IMR-90 (cell line): ENCODE data around the gene CHGA. TPM values are rescaled to one million over a fixed set of nuclear protein-coding genes. Genes with fewer than 3 reads are reported as not detected.

Experiments
- ATAC-seq: fragments of 200-7000 bp; cut with Tn5 transposase; 2 replicates; pipeline ENCODE4 v1.9.1; 2020; ENCODE audit warnings: low read depth, mild to moderate bottlenecking, moderate library complexity
- BruUV-seq: library from RNA; stranded (reverse); fragments of 400-500 nt; replicated peaks from 2 replicates; lab custom pipeline; 2021; lab: Mats Ljungman, UMichigan
- CTCF ChIA-PET: fragments of 300-600 bp; formaldehyde crosslinking; extraction: SDS; loops from one replicate; lab custom pipeline; 2021; ENCODE audit warnings: antibody characterized with exemption; lab: Yijun Ruan, JAX
- POLR2A ChIA-PET: fragments of 300-600 bp; sonication (Branson Sonifier 250); formaldehyde crosslinking; loops from one replicate; lab custom pipeline; 2022; ENCODE audit warnings: antibody characterized with exemption; ENCODE audit not compliant: unreplicated experiment; lab: Charles Lee
- DNase-seq: peaks from one replicate; pipeline ENCODE4 v3.0.0; 2013
- H2AFZ ChIP-seq: replicated peaks from 2 replicates; pipeline ENCODE3; 2013; ENCODE audit warnings: low read length, mild to moderate bottlenecking; ENCODE audit not compliant: poor library complexity
- H2AK5ac ChIP-seq: 2 replicates; pipeline ENCODE4 v1.6.1; 2013; ENCODE audit warnings: low read depth, low read length, inconsistent platforms
- H2AK9ac ChIP-seq: replicated peaks from 2 replicates; pipeline ENCODE3; 2013; ENCODE audit warnings: mild to moderate bottlenecking, low read depth, low read length, moderate library complexity; ENCODE audit not compliant: poor library complexity
- H2BK120ac ChIP-seq: 2 replicates; pipeline ENCODE4 v1.6.1; 2013; ENCODE audit warnings: low read depth, low read length, inconsistent platforms
- H2BK15ac ChIP-seq: 3 replicates; pipeline ENCODE4 v1.6.1; 2013; ENCODE audit warnings: low read depth, low read length, inconsistent platforms
- H2BK20ac ChIP-seq: 2 replicates; pipeline ENCODE4 v1.6.1; 2013; ENCODE audit warnings: low read depth, mild to moderate bottlenecking, inconsistent platforms, low read length, moderate library complexity
- H2BK5ac ChIP-seq: 2 replicates; pipeline ENCODE4 v1.6.1; 2013; ENCODE audit warnings: mild to moderate bottlenecking, low read depth, low read length, inconsistent platforms; ENCODE audit not compliant: poor library complexity, severe bottlenecking
- H3K14ac ChIP-seq: replicated peaks from 2 replicates; pipeline ENCODE4 v1.6.1; 2013; ENCODE audit warnings: low read depth, low read length, inconsistent platforms
- H3K18ac ChIP-seq: 2 replicates; pipeline ENCODE4 v1.6.1; 2013; ENCODE audit warnings: low read depth, low read length, control low read depth
- H3K23ac ChIP-seq: 2 replicates; pipeline ENCODE4 v1.6.1; 2013; ENCODE audit warnings: low read depth, low read length, inconsistent platforms
- H3K27ac ChIP-seq: 2 replicates; pipeline ENCODE4 v1.5.1; 2013; ENCODE audit warnings: mild to moderate bottlenecking, control low read depth, low read length; ENCODE audit not compliant: insufficient read depth
- H3K27me3 ChIP-seq: 2 replicates; pipeline ENCODE4 v1.6.1; 2013; ENCODE audit warnings: low read length; ENCODE audit not compliant: control insufficient read depth, insufficient read depth
- H3K36me3 ChIP-seq: 2 replicates; pipeline ENCODE4 v1.6.1; 2013; ENCODE audit warnings: low read length, mixed read lengths; ENCODE audit not compliant: control insufficient read depth, insufficient read depth
- H3K4ac ChIP-seq: 2 replicates; pipeline ENCODE4 v1.6.1; 2013; ENCODE audit warnings: low read depth, low read length, inconsistent platforms
- H3K4me1 ChIP-seq: 2 replicates; pipeline ENCODE4 v1.6.1; 2013; ENCODE audit warnings: low read length, mixed read lengths; ENCODE audit not compliant: control insufficient read depth, insufficient read depth
- H3K4me2 ChIP-seq: 2 replicates; pipeline ENCODE4 v1.6.1; 2013; ENCODE audit warnings: low read depth, mild to moderate bottlenecking, control low read depth, low read length, moderate library complexity
- H3K4me3 ChIP-seq: 2 replicates; pipeline ENCODE4 v1.5.1; 2013; ENCODE audit warnings: low read depth, mild to moderate bottlenecking, control low read depth, low read length, moderate library complexity; ENCODE audit not compliant: insufficient read depth
- H3K56ac ChIP-seq: 2 replicates; pipeline ENCODE4 v1.6.1; 2013; ENCODE audit warnings: low read length, inconsistent platforms; ENCODE audit not compliant: insufficient read depth; ENCODE audit errors: extremely low read depth
- H3K79me1 ChIP-seq, 2 experiments: 2 replicates each; pipeline ENCODE4 v1.6.1; 2013; ENCODE audit warnings: low read length in 2 of 2, inconsistent platforms in 1 of 2, low read depth in 1 of 2
- H3K9ac ChIP-seq: 2 replicates; pipeline ENCODE4 v1.6.1; 2013; ENCODE audit warnings: low read depth, low read length, control low read depth
- H3K9me1 ChIP-seq: 2 replicates; pipeline ENCODE4 v1.6.1; 2013; ENCODE audit warnings: low read length, inconsistent platforms; ENCODE audit not compliant: insufficient read depth
- H3K9me3 ChIP-seq: 2 replicates; pipeline ENCODE4 v1.6.1; 2013; ENCODE audit warnings: low read length; ENCODE audit not compliant: control insufficient read depth, insufficient read depth
- H4K20me1 ChIP-seq: 2 replicates; pipeline ENCODE4 v1.6.1; 2013; ENCODE audit warnings: low read length, inconsistent platforms; ENCODE audit not compliant: insufficient read depth
- H4K5ac ChIP-seq: 2 replicates; pipeline ENCODE4 v1.6.1; 2013; ENCODE audit warnings: mild to moderate bottlenecking, low read depth, low read length, control low read depth
- H4K8ac ChIP-seq, 2 experiments: 2 replicates each; pipeline ENCODE4 v1.6.1; 2013; ENCODE audit warnings: low read depth in 2 of 2, low read length in 2 of 2, control low read depth in 1 of 2, inconsistent platforms in 1 of 2
- H4K91ac ChIP-seq: 2 replicates; pipeline ENCODE4 v1.6.1; 2013; ENCODE audit warnings: low read depth, low read length, inconsistent platforms; ENCODE audit not compliant: insufficient read depth
- CEBPB ChIP-seq: IDR thresholded peaks from 2 replicates; pipeline ENCODE4 v1.6.1; 2012; ENCODE audit warnings: low read depth, low read length, improper control_type of control experiment
- MAFK ChIP-seq: IDR thresholded peaks from 2 replicates; pipeline ENCODE4 v1.6.1; 2012; ENCODE audit warnings: low read depth, low read length, improper control_type of control experiment
- NFE2L2 ChIP-seq: fragments of 150-350 bp; IDR thresholded peaks from 2 replicates; pipeline ENCODE4 v1.6.1; 2016; ENCODE audit warnings: low read depth, mild to moderate bottlenecking, low read length
- RAD21 ChIP-seq: IDR thresholded peaks from 2 replicates; pipeline ENCODE4 v1.6.1; 2012; ENCODE audit warnings: low read length, improper control_type of control experiment
- RCOR1 ChIP-seq: IDR thresholded peaks from 2 replicates; pipeline ENCODE4 v1.6.1; 2012; ENCODE audit warnings: mild to moderate bottlenecking, low read length, improper control_type of control experiment; ENCODE audit not compliant: insufficient replicate concordance
- WGBS, 2 experiments: methylation state at CpG; one replicate each; pipeline versions ENCODE4 v1.1.5 to v1.1.7; 2013; ENCODE audit warnings: missing lambda C conversion rate in 2 of 2; ENCODE audit not compliant: insufficient read length in 1 of 2; ENCODE audit errors: extremely low coverage in 2 of 2; 5-methylcytosine and 5-hydroxymethylcytosine counted together
- dilution Hi-C: fragments of 300-500 bp; cut with HindIII; formaldehyde crosslinking; loops from one replicate; pipeline ENCODE4 v1.14.3; 2018; ENCODE audit warnings: low sequenced_read_pairs; ENCODE audit not compliant: unreplicated experiment
- in situ Hi-C: fragments of 300-500 bp; cut with MboI; formaldehyde crosslinking; loops from 3 replicates; pipeline ENCODE4 v1.14.3; 2019; ENCODE audit warnings: low sequenced_read_pairs, inconsistent platforms, mixed read lengths
- intact Hi-C: fragments of 100-400 bp; cut with micrococcal nuclease; formaldehyde crosslinking; loops from 2 replicates; pipeline ENCODE4 v1.10.0; 2022
- polyA plus RNA-seq, 3 experiments: library from polyadenylated mRNA; depleted of rRNA; stranded (reverse); fragments of >200 nt; gene quantifications; 2 replicates each; pipeline ENCODE4 v1.2.3, GENCODE V29; 2012; ENCODE audit warnings: low replicate concordance in 1 of 3
- total RNA-seq: library from RNA; depleted of rRNA; stranded (reverse); fragments of >200 nt; gene quantifications from 2 replicates; pipeline ENCODE4 v1.2.3, GENCODE V29; 2012

CHGA gene
- total and polyA plus RNA-seq, 2 of the 4 experiments (the other 2 are of a cell fraction): not detected

- H3K4me1 ChIP-seq: no peaks in the 10 kb centered on the region
- no peak overlapping the region for H2BK120ac ChIP-seq
- no peaks in the 10 kb centered on the region for H3K36me3 ChIP-seq
- H3K14ac ChIP-seq: no peak overlapping the region
- CTCF ChIA-PET: no interaction called here
- no peak overlapping the region for H3K9ac ChIP-seq
- H2BK5ac ChIP-seq: no peak overlapping the region
- in situ Hi-C loops (no loop called here), dilution Hi-C loops (no loop called here), intact Hi-C loops (no loop called here)
- BruUV-seq: no TSS peak
- H3K4me2 ChIP-seq: no peak overlapping the region
- no peaks in the 10 kb centered on the region for H3K27me3 ChIP-seq
- no peak overlapping the region for H2AK5ac ChIP-seq
- H3K56ac ChIP-seq: no peak overlapping the region
- WGBS, 2 experiments: no CpG with 5 or more reads among the region's 7 CpGs
- H3K9me1 ChIP-seq: no peaks in the 10 kb centered on the region
- no peak overlapping the region for H4K8ac ChIP-seq
- POLR2A ChIA-PET: interaction anchor here (0.7 kb wide), 1 partner anchor 172 kb away, joined by 8 read pairs; no protein-coding TSS in a partner anchor
- H4K20me1 ChIP-seq: no peaks in the 10 kb centered on the region
- H3K27ac ChIP-seq: no peak overlapping the region
- no peaks in the 10 kb centered on the region for H3K9me3 ChIP-seq
- H2BK20ac ChIP-seq: no peak overlapping the region
- no peak overlapping the region for H2BK15ac ChIP-seq
- no peak overlapping the region for H3K4me3 ChIP-seq
- no peak overlapping the region for H2AFZ ChIP-seq
- TF ChIP-seq NFE2L2 (no peak), CEBPB (no peak), RCOR1 (no peak), MAFK (no peak), RAD21 (no peak)
- H2AK9ac ChIP-seq: no peak overlapping the region
- no peak overlapping the region for H4K91ac ChIP-seq
- peak; percentile 75 for ATAC-seq
- DNase-seq: peak; percentile 15
- no peak overlapping the region for H4K5ac ChIP-seq
- no peak overlapping the region for H3K23ac ChIP-seq
- H3K79me1 ChIP-seq: no peaks in the 10 kb centered on the region
- no peak overlapping the region for H3K18ac ChIP-seq
- no peak overlapping the region for H3K4ac ChIP-seq
Measured at GRCh38 chr14:92914087-92914656, 8.8 kb upstream of the CHGA start.
